H1 (cell line): ENCODE results near the gene MICU1. TPM values are rescaled to one million over a fixed set of nuclear protein-coding genes. Genes with fewer than 3 reads are reported as not detected.

Experiments
- BCL11A ChIP-seq, 2 experiments: IDR thresholded peaks; one replicate each; pipeline ENCODE4 v1.6.1; 2011; ENCODE audit warnings: low read depth in 2 of 2, low read length in 2 of 2, mild to moderate bottlenecking in 2 of 2
- CHD2 ChIP-seq: IDR thresholded peaks from 2 replicates; pipeline ENCODE4 v1.6.1; 2012; ENCODE audit warnings: low read length, improper control_type of control experiment
- EZH2 ChIP-seq: fragments of 200-600 bp; sonication (generic); IDR thresholded peaks from 2 replicates; pipeline ENCODE4 v1.7.1; 2012; ENCODE audit warnings: low read depth, mild to moderate bottlenecking, moderate library complexity, low read length, inconsistent platforms; ENCODE audit not compliant: severe bottlenecking
- HDAC6 ChIP-seq: IDR thresholded peaks from one replicate; pipeline ENCODE4 v1.7.1; 2012; ENCODE audit warnings: low read depth, mild to moderate bottlenecking, inconsistent platforms, low read length, moderate library complexity
- JUND ChIP-seq: IDR thresholded peaks from 2 replicates; pipeline ENCODE4 v1.6.1; 2011; ENCODE audit warnings: mild to moderate bottlenecking, improper control_type of control experiment, low read length
- KDM5A ChIP-seq: fragments of 200-600 bp; IDR thresholded peaks from 2 replicates; pipeline ENCODE4 v1.7.1; 2012; ENCODE audit warnings: mild to moderate bottlenecking, low read length, inconsistent platforms, mixed read lengths
- POU5F1 ChIP-seq: IDR thresholded peaks from 2 replicates; pipeline ENCODE4 v1.6.1; 2011; ENCODE audit warnings: low read depth, mild to moderate bottlenecking, low read length, moderate library complexity
- SIN3A ChIP-seq, 2 experiments: IDR thresholded peaks in 1 of 2; conservative IDR thresholded peaks in 1 of 2; 2 replicates each; pipeline ENCODE4 v1.6.1; 2011 to 2012; ENCODE audit warnings: low read length in 2 of 2, improper control_type of control experiment in 1 of 2, low read depth in 1 of 2, mild to moderate bottlenecking in 1 of 2
- TBP ChIP-seq: IDR thresholded peaks from 2 replicates; pipeline ENCODE4 v1.6.1; 2011; ENCODE audit warnings: low read depth, low read length, improper control_type of control experiment
- ZNF274 ChIP-seq: IDR thresholded peaks from 2 replicates; pipeline ENCODE4 v1.7.0; 2012; ENCODE audit warnings: low read length, borderline replicate concordance; ENCODE audit errors: extremely low read depth
- polyA plus RNA-seq, 7 experiments: library from polyadenylated mRNA; depleted of rRNA in 3 of 7; stranded (reverse) in 5 of 7; unstranded in 2 of 7; fragments of >200 nt in 5 of 7; fragments of 200-250 nt in 2 of 7; gene quantifications; 1 replicate in 5 of 7; 2 replicates in 1 of 7; 4 replicates in 1 of 7; pipeline versions ENCODE4 v1.2.1 to v1.2.3, GENCODE V29; 2011 to 2013; ENCODE audit warnings: missing spikeins in 2 of 7, mixed read lengths in 2 of 7
- total RNA-seq: library from RNA; stranded (reverse); fragmentation: NEBNext Ultra II Directional; extraction: Animal tissue kit (Norgen Biotek cat#: 25700); gene quantifications from 2 replicates; pipeline ENCODE4 v1.2.1, GENCODE V29; 2021
- TF ChIP-seq, protein P1 (sequence below): IDR thresholded peaks from 2 replicates; pipeline ENCODE4 v1.6.1; 2012; ENCODE audit warnings: inconsistent platforms

MICU1 gene
- total and polyA plus RNA-seq, 2 of the 8 experiments (the other 6 are each of a cell fraction or from before 2014, with no cell fraction given) = 18.0 to 36.7 TPM

GRCh38 chr10:72421885-72422540, 203.9 kb downstream of the MICU1 start (continued):
- TF ChIP-seq CHD2 (no peak), POU5F1 (peak; percentile 49; the same call in 1 of the 2 replicates), SIN3A (conservative IDR thresholded peaks at IDR 0.05 in 1 of 2, IDR thresholded peaks at IDR 0.05 in 1 of 2; ENCODE audit: low read depth in 1 of 2, low read length in 2 of 2) (no peak), EZH2 (no peak), KDM5A (no peak), BCL11A (IDR thresholded peaks at IDR 0.05; ENCODE audit: low read depth in 2 of 2, low read length in 2 of 2) (no peak), JUND (no peak), HDAC6 (no peak), TBP (no peak), ZNF274 (no peak)
- TF ChIP-seq, protein P1, sequence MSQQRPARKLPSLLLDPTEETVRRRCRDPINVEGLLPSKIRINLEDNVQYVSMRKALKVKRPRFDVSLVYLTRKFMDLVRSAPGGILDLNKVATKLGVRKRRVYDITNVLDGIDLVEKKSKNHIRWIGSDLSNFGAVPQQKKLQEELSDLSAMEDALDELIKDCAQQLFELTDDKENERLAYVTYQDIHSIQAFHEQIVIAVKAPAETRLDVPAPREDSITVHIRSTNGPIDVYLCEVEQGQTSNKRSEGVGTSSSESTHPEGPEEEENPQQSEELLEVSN = no peak
